DND-41 (cell line): ENCODE results near the gene RPS17.

Experiments used
- CTCF ChIP-seq: IDR thresholded peaks from 2 replicates; pipeline ENCODE4 v1.5.1; 2012; ENCODE audit warnings: borderline replicate concordance, low read length, moderate library complexity, mild to moderate bottlenecking; ENCODE audit not compliant: poor library complexity, severe bottlenecking; ENCODE audit errors: extremely low read depth
- EZH2 ChIP-seq: IDR thresholded peaks from 3 replicates; pipeline ENCODE4 v1.6.1; 2012; ENCODE audit warnings: borderline replicate concordance, low read depth, mild to moderate bottlenecking, moderate library complexity, low read length, inconsistent platforms; ENCODE audit not compliant: severe bottlenecking

- no peak for TF ChIP-seq CTCF
- no peak for TF ChIP-seq EZH2
These were observed 8.5 kb downstream of the RPS17 start for GRCh38 chr15:82531496-82532382.
